B cell (primary cell): Measurements from ENCODE around the gene PGF.

Experiments
- EZH2 ChIP-seq: IDR thresholded peaks from 2 replicates; pipeline ENCODE4 v1.6.1; 2012; ENCODE audit warnings: borderline replicate concordance, low read depth, mild to moderate bottlenecking, moderate library complexity, low read length; ENCODE audit not compliant: insufficient read depth, poor library complexity, severe bottlenecking
- TF ChIP-seq, protein P1 (sequence below): fragments of 200-600 bp; IDR thresholded peaks from one replicate; pipeline ENCODE4 v1.8.0; 2022; ENCODE audit warnings: antibody characterized with exemption, mild to moderate bottlenecking

DNA sequence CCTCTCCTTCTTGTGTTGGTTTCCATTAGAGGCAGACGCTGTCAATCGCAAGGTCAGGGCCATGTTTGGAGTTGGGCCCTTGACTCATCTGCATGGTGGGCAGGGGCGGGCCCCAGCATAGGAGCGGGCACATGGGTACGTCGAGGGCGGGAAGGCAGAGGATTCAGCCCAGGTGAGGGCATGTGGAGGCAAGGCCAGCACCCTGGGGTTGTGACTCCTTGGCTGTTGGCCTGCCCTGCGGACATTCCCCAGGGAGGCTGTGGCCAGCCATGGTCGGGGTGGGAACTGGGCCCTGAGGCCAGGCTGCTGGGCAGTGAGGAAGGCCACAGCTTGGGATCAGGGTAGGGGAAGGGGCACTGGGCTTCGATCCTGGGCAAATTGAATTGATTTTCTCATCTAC lies 42.6 kb downstream of the PGF start:
- TF ChIP-seq, protein P1, sequence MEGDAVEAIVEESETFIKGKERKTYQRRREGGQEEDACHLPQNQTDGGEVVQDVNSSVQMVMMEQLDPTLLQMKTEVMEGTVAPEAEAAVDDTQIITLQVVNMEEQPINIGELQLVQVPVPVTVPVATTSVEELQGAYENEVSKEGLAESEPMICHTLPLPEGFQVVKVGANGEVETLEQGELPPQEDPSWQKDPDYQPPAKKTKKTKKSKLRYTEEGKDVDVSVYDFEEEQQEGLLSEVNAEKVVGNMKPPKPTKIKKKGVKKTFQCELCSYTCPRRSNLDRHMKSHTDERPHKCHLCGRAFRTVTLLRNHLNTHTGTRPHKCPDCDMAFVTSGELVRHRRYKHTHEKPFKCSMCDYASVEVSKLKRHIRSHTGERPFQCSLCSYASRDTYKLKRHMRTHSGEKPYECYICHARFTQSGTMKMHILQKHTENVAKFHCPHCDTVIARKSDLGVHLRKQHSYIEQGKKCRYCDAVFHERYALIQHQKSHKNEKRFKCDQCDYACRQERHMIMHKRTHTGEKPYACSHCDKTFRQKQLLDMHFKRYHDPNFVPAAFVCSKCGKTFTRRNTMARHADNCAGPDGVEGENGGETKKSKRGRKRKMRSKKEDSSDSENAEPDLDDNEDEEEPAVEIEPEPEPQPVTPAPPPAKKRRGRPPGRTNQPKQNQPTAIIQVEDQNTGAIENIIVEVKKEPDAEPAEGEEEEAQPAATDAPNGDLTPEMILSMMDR = no peak
- no peak for TF ChIP-seq EZH2
